ENCODE data around the gene SCNN1G. TPM values are rescaled to one million over a fixed set of nuclear protein-coding genes. Genes with fewer than 3 reads are reported as not detected.

Gene SCNN1G
- total and polyA plus RNA-seq, 2 of the 4 experiments (the other 2 are of a cell fraction) = not detected

GRCh38 chr16:23215435-23215834, 32.9 kb downstream of the SCNN1G start:
- H3K9me1 ChIP-seq (ENCODE audit: insufficient read depth, low read length) = no peaks in the 10 kb centered on the region
- H3K4me1 ChIP-seq (ENCODE audit: control insufficient read depth, insufficient read depth, low read length) = no peaks in the 10 kb centered on the region
- H4K5ac ChIP-seq (ENCODE audit: low read depth, low read length) = no peak overlapping the region
- dilution Hi-C loops (cut with HindIII; ENCODE audit: low sequenced_read_pairs, unreplicated experiment) = no loop called here
- no peak overlapping the region for H2BK20ac ChIP-seq (ENCODE audit: low read depth, low read length)
- H4K20me1 ChIP-seq (ENCODE audit: insufficient read depth, low read length) = no peaks in the 10 kb centered on the region
- in situ Hi-C loops (cut with MboI; ENCODE audit: low sequenced_read_pairs) = no loop called here
- no peak overlapping the region for H3K23ac ChIP-seq (ENCODE audit: low read depth, low read length)
- ATAC-seq (ENCODE audit: low read depth) = no peak
- ChIA-PET POLR2A (ENCODE audit: unreplicated experiment) (no interaction called here), CTCF (no interaction called here)
- intact Hi-C loops (cut with micrococcal nuclease) = no loop called here
- no peak overlapping the region for H3K18ac ChIP-seq (ENCODE audit: low read depth, low read length)
- H3K9ac ChIP-seq (ENCODE audit: low read depth, low read length) = no peak overlapping the region
- no peak overlapping the region for H4K8ac ChIP-seq (ENCODE audit: low read depth in 2 of 2, low read length in 2 of 2)
- no peak overlapping the region for H2BK5ac ChIP-seq (ENCODE audit: low read depth, low read length, poor library complexity, severe bottlenecking)
- no peak overlapping the region for H2BK15ac ChIP-seq (ENCODE audit: low read depth, low read length)
- H3K4me3 ChIP-seq (ENCODE audit: insufficient read depth, low read depth, low read length) = no peak overlapping the region
- no peak overlapping the region for H3K14ac ChIP-seq (replicated peaks; ENCODE audit: low read depth, low read length)
- TF ChIP-seq, protein P1, sequence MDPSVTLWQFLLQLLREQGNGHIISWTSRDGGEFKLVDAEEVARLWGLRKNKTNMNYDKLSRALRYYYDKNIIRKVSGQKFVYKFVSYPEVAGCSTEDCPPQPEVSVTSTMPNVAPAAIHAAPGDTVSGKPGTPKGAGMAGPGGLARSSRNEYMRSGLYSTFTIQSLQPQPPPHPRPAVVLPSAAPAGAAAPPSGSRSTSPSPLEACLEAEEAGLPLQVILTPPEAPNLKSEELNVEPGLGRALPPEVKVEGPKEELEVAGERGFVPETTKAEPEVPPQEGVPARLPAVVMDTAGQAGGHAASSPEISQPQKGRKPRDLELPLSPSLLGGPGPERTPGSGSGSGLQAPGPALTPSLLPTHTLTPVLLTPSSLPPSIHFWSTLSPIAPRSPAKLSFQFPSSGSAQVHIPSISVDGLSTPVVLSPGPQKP (IDR thresholded peaks at IDR 0.05; ENCODE audit: borderline replicate concordance, low read depth, low read length) = no peak
- TF ChIP-seq MAFK (IDR thresholded peaks at IDR 0.05; ENCODE audit: low read depth, low read length) (no peak), CHD1 (IDR thresholded peaks at IDR 0.05; ENCODE audit: low read depth, low read length) (no peak), NFE2L2 (IDR thresholded peaks at IDR 0.05; ENCODE audit: low read depth, low read length) (no peak), BHLHE40 (IDR thresholded peaks at IDR 0.05; ENCODE audit: low read depth, low read length) (no peak), SMC3 (IDR thresholded peaks at IDR 0.05; ENCODE audit: low read depth, low read length) (no peak), RAD21 (IDR thresholded peaks at IDR 0.05; ENCODE audit: low read length) (no peak), RCOR1 (IDR thresholded peaks at IDR 0.05; ENCODE audit: insufficient replicate concordance, low read length) (no peak)
- TF ChIP-seq, protein P2, sequence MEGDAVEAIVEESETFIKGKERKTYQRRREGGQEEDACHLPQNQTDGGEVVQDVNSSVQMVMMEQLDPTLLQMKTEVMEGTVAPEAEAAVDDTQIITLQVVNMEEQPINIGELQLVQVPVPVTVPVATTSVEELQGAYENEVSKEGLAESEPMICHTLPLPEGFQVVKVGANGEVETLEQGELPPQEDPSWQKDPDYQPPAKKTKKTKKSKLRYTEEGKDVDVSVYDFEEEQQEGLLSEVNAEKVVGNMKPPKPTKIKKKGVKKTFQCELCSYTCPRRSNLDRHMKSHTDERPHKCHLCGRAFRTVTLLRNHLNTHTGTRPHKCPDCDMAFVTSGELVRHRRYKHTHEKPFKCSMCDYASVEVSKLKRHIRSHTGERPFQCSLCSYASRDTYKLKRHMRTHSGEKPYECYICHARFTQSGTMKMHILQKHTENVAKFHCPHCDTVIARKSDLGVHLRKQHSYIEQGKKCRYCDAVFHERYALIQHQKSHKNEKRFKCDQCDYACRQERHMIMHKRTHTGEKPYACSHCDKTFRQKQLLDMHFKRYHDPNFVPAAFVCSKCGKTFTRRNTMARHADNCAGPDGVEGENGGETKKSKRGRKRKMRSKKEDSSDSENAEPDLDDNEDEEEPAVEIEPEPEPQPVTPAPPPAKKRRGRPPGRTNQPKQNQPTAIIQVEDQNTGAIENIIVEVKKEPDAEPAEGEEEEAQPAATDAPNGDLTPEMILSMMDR (conservative IDR thresholded peaks at IDR 0.05; ENCODE audit: low read depth, low read length) = no peak
- H2AK5ac ChIP-seq (ENCODE audit: low read depth, low read length) = no peak overlapping the region
- no peak overlapping the region for H2BK120ac ChIP-seq (ENCODE audit: low read depth, low read length)
- no peak overlapping the region for H4K91ac ChIP-seq (ENCODE audit: insufficient read depth, low read depth, low read length)
- no peak overlapping the region for H2AK9ac ChIP-seq (replicated peaks; ENCODE audit: low read depth, low read length, poor library complexity)
- no TSS peak for BruUV-seq (replicated peaks)
- H3K9me3 ChIP-seq (ENCODE audit: control insufficient read depth, insufficient read depth, low read length) = no peaks in the 10 kb centered on the region
- 69% methylated on average over 6 of the region's 10 CpGs; no CpG with 5 or more reads in 1 of the 2 experiments for WGBS, 2 experiments (ENCODE audit: extremely low coverage in 2 of 2, insufficient read length in 1 of 2)
- H3K4ac ChIP-seq (ENCODE audit: low read depth, low read length) = no peak overlapping the region
- no peak overlapping the region for H3K27ac ChIP-seq (ENCODE audit: insufficient read depth, low read length)
- no peak overlapping the region for H3K4me2 ChIP-seq (ENCODE audit: low read depth, low read length)
- H3K56ac ChIP-seq (ENCODE audit: extremely low read depth, insufficient read depth, low read length) = no peak overlapping the region
- no peaks in the 10 kb centered on the region for H3K27me3 ChIP-seq (ENCODE audit: control insufficient read depth, insufficient read depth, low read length)
- H3K79me1 ChIP-seq (ENCODE audit: low read depth in 1 of 2, low read length in 2 of 2) = no peaks in the 10 kb centered on the region
- H2AFZ ChIP-seq (replicated peaks; ENCODE audit: low read length, poor library complexity) = no peak overlapping the region
- no peaks in the 10 kb centered on the region for H3K36me3 ChIP-seq (ENCODE audit: control insufficient read depth, insufficient read depth, low read length)
- no peak for DNase-seq

Measured in IMR-90 (cell line).